HL-60 (cell line): ENCODE data around the gene FBXO45.

Experiments used
- CTCF ChIP-seq: IDR thresholded peaks from one replicate; pipeline ENCODE4 v1.5.1; 2011; ENCODE audit warnings: low read length, control low read depth, inconsistent platforms; ENCODE audit not compliant: insufficient read depth
- GABPA ChIP-seq: IDR thresholded peaks from 2 replicates; pipeline ENCODE4 v1.6.1; 2012; ENCODE audit warnings: low read depth
- POLR2AphosphoS5 ChIP-seq: IDR thresholded peaks from 2 replicates; pipeline ENCODE4 v1.6.1; 2012; ENCODE audit warnings: low read depth
- SPI1 ChIP-seq: IDR thresholded peaks from 2 replicates; pipeline ENCODE4 v1.6.1; 2012; ENCODE audit warnings: low read depth, mild to moderate bottlenecking, borderline replicate concordance
- TF ChIP-seq, protein P1 (sequence below): IDR thresholded peaks from 2 replicates; pipeline ENCODE4 v1.6.1; 2012; ENCODE audit warnings: low read depth; ENCODE audit not compliant: insufficient replicate concordance

GRCh38 chr3:196632046-196632751, 63.7 kb downstream of the FBXO45 start:
- TF ChIP-seq CTCF, result no peak
- TF ChIP-seq, protein P1, sequence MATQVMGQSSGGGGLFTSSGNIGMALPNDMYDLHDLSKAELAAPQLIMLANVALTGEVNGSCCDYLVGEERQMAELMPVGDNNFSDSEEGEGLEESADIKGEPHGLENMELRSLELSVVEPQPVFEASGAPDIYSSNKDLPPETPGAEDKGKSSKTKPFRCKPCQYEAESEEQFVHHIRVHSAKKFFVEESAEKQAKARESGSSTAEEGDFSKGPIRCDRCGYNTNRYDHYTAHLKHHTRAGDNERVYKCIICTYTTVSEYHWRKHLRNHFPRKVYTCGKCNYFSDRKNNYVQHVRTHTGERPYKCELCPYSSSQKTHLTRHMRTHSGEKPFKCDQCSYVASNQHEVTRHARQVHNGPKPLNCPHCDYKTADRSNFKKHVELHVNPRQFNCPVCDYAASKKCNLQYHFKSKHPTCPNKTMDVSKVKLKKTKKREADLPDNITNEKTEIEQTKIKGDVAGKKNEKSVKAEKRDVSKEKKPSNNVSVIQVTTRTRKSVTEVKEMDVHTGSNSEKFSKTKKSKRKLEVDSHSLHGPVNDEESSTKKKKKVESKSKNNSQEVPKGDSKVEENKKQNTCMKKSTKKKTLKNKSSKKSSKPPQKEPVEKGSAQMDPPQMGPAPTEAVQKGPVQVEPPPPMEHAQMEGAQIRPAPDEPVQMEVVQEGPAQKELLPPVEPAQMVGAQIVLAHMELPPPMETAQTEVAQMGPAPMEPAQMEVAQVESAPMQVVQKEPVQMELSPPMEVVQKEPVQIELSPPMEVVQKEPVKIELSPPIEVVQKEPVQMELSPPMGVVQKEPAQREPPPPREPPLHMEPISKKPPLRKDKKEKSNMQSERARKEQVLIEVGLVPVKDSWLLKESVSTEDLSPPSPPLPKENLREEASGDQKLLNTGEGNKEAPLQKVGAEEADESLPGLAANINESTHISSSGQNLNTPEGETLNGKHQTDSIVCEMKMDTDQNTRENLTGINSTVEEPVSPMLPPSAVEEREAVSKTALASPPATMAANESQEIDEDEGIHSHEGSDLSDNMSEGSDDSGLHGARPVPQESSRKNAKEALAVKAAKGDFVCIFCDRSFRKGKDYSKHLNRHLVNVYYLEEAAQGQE, result no peak
- TF ChIP-seq POLR2AphosphoS5, result peak; percentile 94
- peak; percentile 0; the same call in 1 of the 2 replicates for TF ChIP-seq SPI1
- peak; percentile 31 for TF ChIP-seq GABPA
